A549 treated with Mapracorat at 1 μM for 4 hours (cell line): ENCODE measurements around the gene ZDHHC6. TPM values are rescaled to one million over a fixed set of nuclear protein-coding genes. Genes with fewer than 3 reads are reported as not detected.

Source experiments
- total RNA-seq: library from RNA; stranded (reverse); fragments of 200-300 nt; extraction: Qiagen RNA extraction; gene quantifications from 5 replicates; pipeline ENCODE4 v1.2.3, GENCODE V29; 2022

ZDHHC6 gene
- 27.2 to 31.9 TPM (median 29.6 TPM) in 5 replicates for total RNA-seq

GRCh38 chr10:112446855-112447619 is at the start of gene ZDHHC6, which contains the start of gene VTI1A:
Gene ZDHHC6 (minus strand): TSS chr10:112446914. CDS start chr10:112445436, 1,478 bp downstream.
Gene VTI1A (plus strand): TSS chr10:112447215. CDS start chr10:112447374, 159 bp downstream.

Other genes starting within 250 kb of the ZDHHC6 start
- gene TECTB, start 163.5 kb downstream of the ZDHHC6 start, total RNA-seq: not detected in 5 replicates
- 0.13 to 0.27 TPM (median 0.19 TPM) in 5 replicates for gene ACSL5, start 72.8 kb downstream of the ZDHHC6 start, total RNA-seq
- 10.3 to 14.9 TPM (median 13.3 TPM) in 5 replicates for gene VTI1A, start 301 bp upstream of the ZDHHC6 start, total RNA-seq